ENCODE results near the gene PIGS.

PIGS gene

DNA sequence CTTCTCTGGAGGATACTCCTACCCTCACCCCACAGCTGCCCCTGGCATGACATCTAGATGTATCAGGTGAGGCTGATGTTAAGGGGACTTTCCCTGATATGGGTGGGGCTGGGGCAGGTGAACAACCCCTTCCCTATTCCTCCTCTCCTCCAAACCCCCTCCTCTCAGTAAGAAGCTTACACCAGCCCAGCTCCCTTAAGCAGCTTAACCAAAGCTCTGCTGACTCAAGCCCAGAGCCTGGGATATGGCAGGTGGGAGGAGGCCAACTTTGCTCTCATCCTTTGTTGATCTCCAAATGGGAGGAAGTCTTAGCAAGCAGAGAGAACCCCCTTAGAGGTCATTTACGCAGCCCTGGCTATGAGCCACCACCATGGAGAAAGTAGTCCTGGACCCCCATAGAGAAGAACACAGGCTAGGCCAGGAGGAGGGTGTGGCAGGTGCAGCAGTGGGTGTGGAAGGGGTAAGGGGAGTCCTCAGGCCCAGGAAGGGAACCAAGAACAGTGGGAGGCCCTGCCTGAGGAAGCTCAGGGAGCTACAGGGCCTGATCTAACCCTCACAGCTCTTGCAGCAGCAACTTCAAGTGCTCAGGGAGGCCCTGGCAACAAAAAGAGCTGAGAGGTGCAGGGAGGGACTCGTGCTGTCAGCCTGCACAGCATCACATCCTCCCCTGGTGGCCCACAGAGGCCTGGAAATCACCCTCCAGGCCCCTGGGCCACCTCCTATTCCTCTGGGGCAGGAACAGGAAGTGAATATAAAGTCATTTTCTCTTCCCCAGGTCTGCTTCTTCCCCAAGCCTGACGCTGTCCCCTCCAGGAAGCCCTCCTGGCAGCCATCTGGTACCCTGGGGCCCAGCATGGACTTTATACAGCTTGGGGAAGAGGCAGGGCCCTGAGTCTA, 21.8 kb downstream of the PIGS start:
- no peak for DNase-seq (ENCODE audit: low read depth)
- TF ChIP-seq, protein P1, sequence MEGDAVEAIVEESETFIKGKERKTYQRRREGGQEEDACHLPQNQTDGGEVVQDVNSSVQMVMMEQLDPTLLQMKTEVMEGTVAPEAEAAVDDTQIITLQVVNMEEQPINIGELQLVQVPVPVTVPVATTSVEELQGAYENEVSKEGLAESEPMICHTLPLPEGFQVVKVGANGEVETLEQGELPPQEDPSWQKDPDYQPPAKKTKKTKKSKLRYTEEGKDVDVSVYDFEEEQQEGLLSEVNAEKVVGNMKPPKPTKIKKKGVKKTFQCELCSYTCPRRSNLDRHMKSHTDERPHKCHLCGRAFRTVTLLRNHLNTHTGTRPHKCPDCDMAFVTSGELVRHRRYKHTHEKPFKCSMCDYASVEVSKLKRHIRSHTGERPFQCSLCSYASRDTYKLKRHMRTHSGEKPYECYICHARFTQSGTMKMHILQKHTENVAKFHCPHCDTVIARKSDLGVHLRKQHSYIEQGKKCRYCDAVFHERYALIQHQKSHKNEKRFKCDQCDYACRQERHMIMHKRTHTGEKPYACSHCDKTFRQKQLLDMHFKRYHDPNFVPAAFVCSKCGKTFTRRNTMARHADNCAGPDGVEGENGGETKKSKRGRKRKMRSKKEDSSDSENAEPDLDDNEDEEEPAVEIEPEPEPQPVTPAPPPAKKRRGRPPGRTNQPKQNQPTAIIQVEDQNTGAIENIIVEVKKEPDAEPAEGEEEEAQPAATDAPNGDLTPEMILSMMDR (conservative IDR thresholded peaks at IDR 0.05; ENCODE audit: low read depth, low read length): no peak
- H3K4me3 ChIP-seq (ENCODE audit: low read depth, low read length): no peak overlapping the region

DNA sequence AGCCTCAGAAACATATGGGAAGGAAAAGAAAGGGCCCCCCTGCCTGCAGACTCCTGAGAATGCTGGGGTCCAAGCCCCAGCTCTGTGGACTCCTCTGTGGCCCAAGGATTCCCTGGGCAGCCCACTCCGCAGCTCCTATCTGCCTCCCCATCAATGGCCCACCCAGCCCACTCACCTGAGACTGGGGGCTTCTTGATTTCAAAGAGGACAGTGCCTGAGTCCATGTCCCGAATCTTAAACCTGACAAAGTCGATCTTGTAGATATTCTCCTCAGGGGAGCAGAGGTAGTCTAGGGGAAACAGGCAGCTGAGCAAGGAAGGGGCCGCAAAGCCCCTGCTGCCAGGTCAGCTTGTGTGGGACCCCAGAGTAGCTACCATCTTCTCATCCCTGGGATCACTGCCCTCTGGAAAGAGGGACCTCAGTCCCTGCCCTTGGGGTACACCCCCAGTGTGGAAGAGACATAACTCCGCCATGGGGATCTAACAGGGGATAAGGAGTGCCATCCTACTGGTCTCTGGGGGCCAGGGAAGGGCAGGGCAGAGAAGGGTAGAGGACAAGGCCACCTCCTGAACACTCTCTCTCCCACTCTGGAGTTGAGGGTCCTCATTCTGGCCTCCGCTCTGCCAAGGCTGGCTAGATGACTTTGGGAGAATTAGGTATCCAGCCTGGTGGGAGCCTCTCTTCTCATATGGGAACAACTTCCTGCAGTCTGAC, 22.8 kb downstream of the PIGS start:
- DNase-seq (ENCODE audit: low read depth): no peak
- TF ChIP-seq, protein P1 (conservative IDR thresholded peaks at IDR 0.05; ENCODE audit: low read depth, low read length): no peak
- H3K4me3 ChIP-seq (ENCODE audit: low read depth, low read length): no peak overlapping the region

DNA sequence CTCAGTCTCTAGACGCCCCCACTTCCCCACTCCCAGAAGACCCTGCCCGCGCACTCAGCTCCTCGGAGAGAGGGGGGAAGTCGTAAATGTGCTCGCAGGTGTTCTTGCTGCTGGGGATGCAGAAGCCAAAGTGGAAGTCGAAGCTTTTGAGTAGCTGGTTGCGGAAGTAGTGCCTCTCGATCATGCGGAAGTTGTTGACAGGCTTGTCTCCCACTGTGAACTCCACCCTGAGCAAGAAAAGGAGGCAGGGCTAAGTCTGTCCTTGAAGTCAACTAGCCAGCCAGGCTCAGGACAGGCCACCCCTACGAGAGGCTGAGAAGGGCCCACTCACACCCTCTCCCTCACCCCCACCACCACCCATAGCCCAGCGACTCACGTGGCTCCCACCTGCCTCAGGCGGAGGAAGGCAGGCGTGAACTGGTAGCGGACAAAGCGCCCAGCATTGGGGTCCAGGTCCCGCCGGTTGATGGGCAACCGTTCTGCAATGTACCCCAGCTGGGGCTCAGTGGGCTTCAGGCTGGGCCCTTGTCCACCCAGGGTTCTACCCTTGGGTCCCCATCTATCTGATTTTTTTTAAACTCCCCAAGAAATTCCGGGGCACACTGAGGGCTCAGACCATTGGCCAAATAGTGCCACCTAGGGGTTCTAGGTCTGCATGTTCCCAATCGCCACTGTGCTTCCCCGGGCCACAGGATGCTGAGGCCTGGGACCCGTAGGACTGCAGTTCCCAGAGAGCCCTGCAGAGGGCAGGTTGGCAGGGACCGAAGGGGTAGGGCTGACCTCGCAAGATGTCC, 23.5 kb downstream of the PIGS start:
- TF ChIP-seq, protein P1 (conservative IDR thresholded peaks at IDR 0.05; ENCODE audit: low read depth, low read length): peak; percentile 89
- no peak overlapping the region for H3K4me3 ChIP-seq (ENCODE audit: low read depth, low read length)
- peak; percentile 77 for DNase-seq (ENCODE audit: low read depth)

DNA sequence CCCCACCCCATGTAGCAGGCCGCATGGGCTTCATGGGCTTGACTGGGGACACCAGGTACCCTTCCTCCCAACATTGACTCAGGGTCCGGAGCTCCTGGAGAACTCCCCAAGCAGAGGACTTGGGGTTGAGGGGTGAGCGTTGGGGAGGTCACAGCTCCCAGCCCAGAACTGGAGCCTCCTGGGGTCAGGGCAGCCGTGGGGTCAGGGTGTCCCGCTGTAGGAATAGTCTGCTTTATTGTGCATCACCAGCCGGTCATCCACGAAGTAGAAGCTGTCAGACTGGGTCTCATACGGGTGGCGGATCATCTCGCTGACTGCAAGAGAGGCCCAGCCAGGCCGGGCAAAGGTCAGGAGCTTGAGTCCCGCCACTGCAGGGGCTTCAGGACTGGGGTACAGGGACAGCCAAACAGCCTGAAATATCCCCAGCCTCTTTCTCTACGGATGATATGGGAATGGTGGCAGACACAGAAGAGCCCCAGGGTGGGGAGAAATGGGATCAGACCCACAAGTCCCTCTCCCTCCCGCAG, 24.2 kb downstream of the PIGS start:
- DNase-seq (ENCODE audit: low read depth): no peak
- H3K4me3 ChIP-seq (ENCODE audit: low read depth, low read length): no peak overlapping the region
- TF ChIP-seq, protein P1 (conservative IDR thresholded peaks at IDR 0.05; ENCODE audit: low read depth, low read length): no peak

DNA sequence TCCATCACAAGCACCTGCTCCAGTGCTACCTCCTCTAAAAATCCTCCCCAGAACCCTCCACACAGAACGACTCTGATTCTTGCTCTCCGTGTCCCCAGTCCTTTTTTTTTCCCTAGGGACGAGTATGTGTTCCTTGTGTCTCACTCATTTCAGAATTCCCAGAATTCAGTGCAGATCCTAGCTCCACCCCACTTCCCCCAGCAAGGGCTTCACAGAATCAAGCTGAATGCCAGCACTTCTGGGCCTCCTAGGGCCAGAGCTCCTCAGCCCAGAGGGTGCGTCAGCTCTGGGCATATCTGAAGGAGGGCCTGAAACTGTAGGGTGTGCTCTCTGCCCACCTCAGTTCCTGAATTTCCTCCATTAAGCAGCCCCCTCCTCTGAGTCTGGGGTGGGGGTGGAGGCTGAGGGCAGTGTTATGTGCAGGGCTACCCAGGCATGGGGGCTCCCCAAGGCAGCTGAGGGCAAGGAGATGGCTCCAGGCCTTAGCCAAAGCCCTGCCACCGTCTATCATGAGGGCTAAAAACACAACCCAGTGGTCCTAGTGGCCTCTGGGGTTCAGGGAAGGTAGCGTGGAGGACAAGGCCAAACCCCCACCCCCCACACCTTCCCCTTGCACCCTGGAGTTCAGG, 25.4 kb downstream of the PIGS start:
- TF ChIP-seq, protein P1 (conservative IDR thresholded peaks at IDR 0.05; ENCODE audit: low read depth, low read length): no peak
- no peak overlapping the region for H3K4me3 ChIP-seq (ENCODE audit: low read depth, low read length)
- DNase-seq (ENCODE audit: low read depth): no peak

DNA sequence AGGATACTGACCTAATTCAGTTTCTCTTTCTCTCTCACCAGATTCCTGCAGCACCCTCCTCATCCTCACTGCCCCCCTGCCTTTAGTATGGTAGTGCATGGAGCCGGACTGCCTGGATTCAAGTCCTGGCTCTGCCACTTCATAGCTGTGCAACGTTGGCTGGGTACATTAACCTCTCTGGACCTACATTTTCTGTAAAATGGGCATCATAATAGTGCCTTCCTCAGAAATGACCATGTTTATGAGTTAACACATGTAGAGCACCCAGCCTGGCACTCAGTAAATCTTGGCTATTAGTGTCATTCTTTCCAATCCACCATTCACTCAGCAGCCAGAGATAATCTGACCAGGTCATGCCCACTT, 26.2 kb downstream of the PIGS start:
- no peak for DNase-seq (ENCODE audit: low read depth)
- TF ChIP-seq, protein P1 (conservative IDR thresholded peaks at IDR 0.05; ENCODE audit: low read depth, low read length): no peak
- no peak overlapping the region for H3K4me3 ChIP-seq (ENCODE audit: low read depth, low read length)
